ENCODE measurements around the gene DCUN1D1. TPM values are rescaled to one million over a fixed set of nuclear protein-coding genes. Genes with fewer than 3 reads are reported as not detected.

DCUN1D1 gene
- total RNA-seq, 4 donors from 2014 or later: 33.6 to 52.8 (median 35.0) TPM

GRCh38 chr3:182962166-182962565 is 18.2 kb downstream of the DCUN1D1 start:
- no peaks in the 10 kb centered on the region for H3K36me3 ChIP-seq
- no peaks in the 10 kb centered on the region for H3K9me3 ChIP-seq
- DNase-seq: no peak
- peaks cover 5 to 7% of the 10 kb centered on the region in 2 donors for H3K4me1 ChIP-seq
- intact Hi-C loops (cut with DNase I): no loop called here
- H3K27ac ChIP-seq: peak overlapping the region in 1 of 3 donors; percentile 13
- no peak for TF ChIP-seq CTCF (IDR thresholded peaks at IDR 0.05)
- no peak for TF ChIP-seq POLR2A (IDR thresholded peaks at IDR 0.05)
- no peak overlapping the region for H3K4me3 ChIP-seq (replicated peaks in 1 of 3)
- no peaks in the 10 kb centered on the region for H3K27me3 ChIP-seq

GRCh38 chr3:182959474-182960350 is 20.6 kb downstream of the DCUN1D1 start:
- Histone ChIP-seq H3K27me3 (no peaks in the 10 kb centered on the region), H3K9me3 (no peaks in the 10 kb centered on the region), H3K27ac (peak overlapping the region in 2 of 3 donors; percentile 8 to 35), H3K36me3 (no peaks in the 10 kb centered on the region), H3K4me3 (replicated peaks in 1 of 3) (no peak overlapping the region), H3K4me1 (peaks cover 5 to 6% of the 10 kb centered on the region in 2 donors)
- DNase-seq: peak; percentile 37 to 43
- intact Hi-C loops (cut with DNase I): no loop called here
- 51 to 60% methylated on average over 4 of the region's 4 CpGs for WGBS, 2 donors
- no peak for TF ChIP-seq POLR2A (IDR thresholded peaks at IDR 0.05)
- no peak for TF ChIP-seq CTCF (IDR thresholded peaks at IDR 0.05)

GRCh38 chr3:182957676-182958266 is 22.6 kb downstream of the DCUN1D1 start:
- peak in 1 of 2 donors; percentile 21 for DNase-seq
- intact Hi-C loops (cut with DNase I): no loop called here
- 85 to 90% methylated on average over 4 of the region's 4 CpGs for WGBS, 2 donors
- Histone ChIP-seq H3K9me3 (no peaks in the 10 kb centered on the region), H3K36me3 (no peaks in the 10 kb centered on the region), H3K27ac (no peak overlapping the region), H3K27me3 (no peaks in the 10 kb centered on the region), H3K4me1 (peaks cover 5 to 6% of the 10 kb centered on the region in 2 donors), H3K4me3 (replicated peaks in 1 of 3) (no peak overlapping the region)
- no peak for TF ChIP-seq POLR2A (IDR thresholded peaks at IDR 0.05)
- no peak for TF ChIP-seq CTCF (IDR thresholded peaks at IDR 0.05)

GRCh38 chr3:182957226-182957625 is 23.1 kb downstream of the DCUN1D1 start:
- no peak for DNase-seq
- H3K4me1 ChIP-seq: peaks cover 5 to 6% of the 10 kb centered on the region in 2 donors
- no peaks in the 10 kb centered on the region for H3K27me3 ChIP-seq
- H3K27ac ChIP-seq: no peak overlapping the region
- intact Hi-C loops (cut with DNase I): no loop called here
- no peak overlapping the region for H3K4me3 ChIP-seq (replicated peaks in 1 of 3)
- 96 to 98% methylated on average over 5 of the region's 5 CpGs for WGBS, 2 donors
- no peaks in the 10 kb centered on the region for H3K36me3 ChIP-seq
- no peaks in the 10 kb centered on the region for H3K9me3 ChIP-seq
- TF ChIP-seq POLR2A (IDR thresholded peaks at IDR 0.05) (no peak), CTCF (IDR thresholded peaks at IDR 0.05) (no peak)

All from thyroid gland (tissue), 4 donors.